HFFc6 (cell line): Measurements from ENCODE around the gene TOMM20. TPM values are rescaled to one million over a fixed set of nuclear protein-coding genes. Genes with fewer than 3 reads are reported as not detected.
A peak's percentile ranks its signal among the peaks of the same experiment; 100 is the strongest.

Experiments
- DNase-seq: peaks from one replicate; pipeline ENCODE4 v3.0.0-alpha.2; 2018
- H3K27ac Mint-ChIP-seq: 2 replicates; pipeline ENCODE4 v1.8.0; 2020; ENCODE audit warnings: mild to moderate bottlenecking, mixed read lengths
- H3K27me3 Mint-ChIP-seq: 2 replicates; pipeline ENCODE4 v1.8.0; 2021; ENCODE audit warnings: mild to moderate bottlenecking, moderate library complexity, mixed read lengths; ENCODE audit not compliant: insufficient read depth
- H3K36me3 Mint-ChIP-seq: 2 replicates; pipeline ENCODE4 v1.8.0; 2021; ENCODE audit warnings: low read depth, mixed read lengths
- H3K4me1 Mint-ChIP-seq: 2 replicates; pipeline ENCODE4 v1.8.0; 2020; ENCODE audit warnings: low read depth, mixed read lengths
- H3K4me3 Mint-ChIP-seq: 2 replicates; pipeline ENCODE4 v1.8.0; 2020; ENCODE audit warnings: mild to moderate bottlenecking, moderate library complexity, mixed read lengths
- H3K9me3 Mint-ChIP-seq: 2 replicates; pipeline ENCODE4 v1.8.0; 2020; ENCODE audit warnings: mild to moderate bottlenecking, mixed read lengths
- long read RNA-seq: library from polyadenylated mRNA; unstranded; transcript quantifications from one replicate; pipeline ENCODE4 v2.0.0, GENCODE V29; 2019
- total RNA-seq, 6 experiments: library from RNA; stranded (reverse); fragmentation: NEBNext Ultra II Directional; extraction: Animal tissue kit (Norgen Biotek cat#: 25700); gene quantifications; 2 replicates in 1 of 6; 3 replicates in 5 of 6; pipeline ENCODE4 v1.2.3, GENCODE V29; 2021
- TF ChIP-seq, protein P1 (sequence below): fragments of 200-600 bp; sonication (generic); IDR thresholded peaks from 2 replicates; pipeline ENCODE4 v1.5.0; 2021; ENCODE audit warnings: antibody characterized with exemption, mild to moderate bottlenecking

TOMM20 gene
- total RNA-seq, result 100 to 1,000 TPM in 5 of 6 experiments, 10 to 100 TPM in 1; 98.4 to 126 (median 110) TPM
- long read RNA-seq, transcript TOMM20-201 (5 exons, 3,387 nt), result major isoform, 224 of 243 reads
- long read RNA-seq, partial matches to known transcripts, result 0 of 243 reads
- long read RNA-seq, other reads (novel, unspliced or antisense), result 18 of 243 reads

DNA sequence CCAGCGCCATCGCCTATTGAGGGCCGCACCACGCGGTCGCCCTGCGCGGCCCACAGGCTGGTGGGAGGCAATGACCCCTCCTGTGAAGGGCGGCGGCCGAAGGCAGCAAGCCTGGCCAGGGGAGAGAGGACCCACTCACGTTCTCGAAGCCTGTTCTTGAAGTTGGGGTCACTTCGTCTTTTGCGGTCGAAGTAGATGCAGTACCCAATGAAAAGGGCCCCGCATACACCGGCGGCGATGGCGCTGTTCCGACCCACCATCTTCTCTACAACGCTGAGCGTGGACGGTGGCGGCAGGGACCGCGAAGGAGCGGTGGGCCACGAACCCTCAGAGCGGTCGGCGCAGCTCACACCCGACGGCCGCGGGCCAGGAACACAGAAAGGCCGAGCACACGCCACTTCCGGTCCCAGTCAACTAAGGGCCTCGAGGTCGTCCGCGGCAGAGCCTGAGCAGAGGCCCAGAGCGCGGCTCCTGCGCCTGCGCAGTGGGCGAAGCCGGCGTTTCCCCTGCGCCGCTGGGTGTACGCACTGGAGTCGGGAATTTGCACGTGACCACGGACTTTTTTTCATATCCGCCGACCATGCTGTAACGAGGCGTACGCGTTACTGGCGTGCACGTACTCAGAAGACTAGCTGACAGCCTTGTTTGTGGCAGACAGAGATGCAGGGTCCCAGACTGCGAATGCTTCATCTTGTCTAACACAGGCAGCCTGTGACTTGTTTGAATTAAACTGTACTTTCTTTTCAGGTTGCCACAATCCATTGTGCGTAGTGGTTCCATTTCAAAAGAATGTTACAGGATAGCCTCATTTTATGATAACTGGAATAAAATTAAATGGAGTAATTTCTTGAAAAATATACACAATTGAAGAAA is at the start of gene TOMM20:
Gene TOMM20 (minus strand): TSS at position 382 of the 873 bp plus-strand sequence. CDS start 122 bp downstream, at position 260.
- no peaks in the 10 kb centered on the region for H3K9me3 Mint-ChIP-seq
- H3K4me3 Mint-ChIP-seq, result peak within 1 kb of the TSS; percentile 98
- DNase-seq, result peak; percentile 98
- H3K4me1 Mint-ChIP-seq, result peaks cover 24% of the 10 kb centered on the region
- H3K27me3 Mint-ChIP-seq, result peaks cover 2% of the 10 kb centered on the region
- H3K27ac Mint-ChIP-seq, result peak within 1 kb of the TSS; percentile 98
- H3K36me3 Mint-ChIP-seq, result peaks cover 54% of the 10 kb centered on the region
- TF ChIP-seq, protein P1, sequence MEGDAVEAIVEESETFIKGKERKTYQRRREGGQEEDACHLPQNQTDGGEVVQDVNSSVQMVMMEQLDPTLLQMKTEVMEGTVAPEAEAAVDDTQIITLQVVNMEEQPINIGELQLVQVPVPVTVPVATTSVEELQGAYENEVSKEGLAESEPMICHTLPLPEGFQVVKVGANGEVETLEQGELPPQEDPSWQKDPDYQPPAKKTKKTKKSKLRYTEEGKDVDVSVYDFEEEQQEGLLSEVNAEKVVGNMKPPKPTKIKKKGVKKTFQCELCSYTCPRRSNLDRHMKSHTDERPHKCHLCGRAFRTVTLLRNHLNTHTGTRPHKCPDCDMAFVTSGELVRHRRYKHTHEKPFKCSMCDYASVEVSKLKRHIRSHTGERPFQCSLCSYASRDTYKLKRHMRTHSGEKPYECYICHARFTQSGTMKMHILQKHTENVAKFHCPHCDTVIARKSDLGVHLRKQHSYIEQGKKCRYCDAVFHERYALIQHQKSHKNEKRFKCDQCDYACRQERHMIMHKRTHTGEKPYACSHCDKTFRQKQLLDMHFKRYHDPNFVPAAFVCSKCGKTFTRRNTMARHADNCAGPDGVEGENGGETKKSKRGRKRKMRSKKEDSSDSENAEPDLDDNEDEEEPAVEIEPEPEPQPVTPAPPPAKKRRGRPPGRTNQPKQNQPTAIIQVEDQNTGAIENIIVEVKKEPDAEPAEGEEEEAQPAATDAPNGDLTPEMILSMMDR, result peak; percentile 26; the same call in 1 of the 2 replicates

DNA sequence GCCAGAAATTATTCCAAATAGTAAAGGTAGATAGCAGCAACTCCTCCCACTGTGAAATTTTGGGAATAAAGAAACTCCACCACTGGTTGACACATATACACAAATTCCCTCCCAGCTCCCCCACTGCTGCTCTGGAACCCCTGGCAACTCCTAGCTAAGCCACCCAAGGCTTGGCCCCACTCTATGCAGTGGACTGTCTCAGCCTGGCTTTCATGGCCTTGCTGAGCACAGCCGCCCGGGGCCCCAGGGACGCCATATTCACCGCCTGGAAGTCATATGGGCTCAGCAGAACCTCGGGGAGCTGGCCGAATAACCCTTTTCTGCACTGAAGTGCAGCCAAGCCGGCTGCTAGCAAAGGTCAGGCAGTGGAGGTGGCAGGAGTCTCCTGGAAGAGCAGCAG is 47.8 kb upstream of the TOMM20 start:
- TF ChIP-seq, protein P1, result no peak
- H3K4me1 Mint-ChIP-seq, result no peaks in the 10 kb centered on the region
- no peaks in the 10 kb centered on the region for H3K9me3 Mint-ChIP-seq
- DNase-seq, result no peak
- H3K36me3 Mint-ChIP-seq, result peaks cover 19% of the 10 kb centered on the region
- no peak overlapping the region for H3K4me3 Mint-ChIP-seq
- no peaks in the 10 kb centered on the region for H3K27me3 Mint-ChIP-seq
- no peak overlapping the region for H3K27ac Mint-ChIP-seq

DNA sequence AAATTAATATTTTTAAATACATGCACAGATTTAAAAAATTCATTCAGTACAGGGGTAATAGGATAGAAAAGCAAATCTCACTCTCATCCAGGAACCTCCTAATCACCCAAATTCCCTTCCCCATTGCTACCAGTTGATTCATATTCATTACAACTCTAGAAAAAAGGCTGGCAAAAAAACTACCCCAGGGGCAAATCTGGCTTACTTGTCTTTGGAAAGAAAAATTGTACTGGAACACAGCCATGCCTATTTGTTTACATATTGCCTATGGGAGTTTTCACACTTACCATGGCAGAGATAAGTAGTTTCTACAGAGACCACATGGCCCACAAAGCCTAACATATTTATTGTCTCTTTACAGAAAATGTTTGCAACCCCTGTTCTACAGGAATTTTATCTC is 41.3 kb upstream of the TOMM20 start:
- peaks cover 23% of the 10 kb centered on the region for H3K36me3 Mint-ChIP-seq
- TF ChIP-seq, protein P1, result no peak
- H3K4me1 Mint-ChIP-seq, result no peaks in the 10 kb centered on the region
- DNase-seq, result peak; percentile 30
- no peak overlapping the region for H3K27ac Mint-ChIP-seq
- no peaks in the 10 kb centered on the region for H3K27me3 Mint-ChIP-seq
- H3K9me3 Mint-ChIP-seq, result no peaks in the 10 kb centered on the region
- H3K4me3 Mint-ChIP-seq, result no peak overlapping the region

DNA sequence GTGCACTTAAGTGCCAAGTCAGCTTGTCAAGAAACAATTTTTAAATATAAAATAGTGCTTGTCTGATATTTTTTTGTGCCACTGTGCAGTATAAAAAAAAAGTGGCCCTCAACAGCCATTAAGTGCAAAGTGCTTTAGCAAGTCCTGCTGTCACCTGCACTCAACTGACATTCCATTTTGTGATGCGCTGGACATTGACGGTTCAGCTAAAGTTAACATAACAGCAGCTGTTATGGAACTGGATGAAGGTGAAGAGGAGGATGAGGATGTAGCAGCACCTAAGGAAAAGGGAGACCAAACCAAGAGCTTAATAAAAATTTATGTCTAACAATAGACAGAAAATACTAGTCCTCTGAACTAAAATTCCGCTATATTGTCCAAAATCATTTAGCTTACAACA is 39.7 kb upstream of the TOMM20 start:
- Mint-ChIP-seq H3K9me3 (no peaks in the 10 kb centered on the region), H3K4me3 (no peak overlapping the region), H3K27me3 (no peaks in the 10 kb centered on the region; the same call in 1 of the 2 replicates), H3K4me1 (no peaks in the 10 kb centered on the region), H3K27ac (no peak overlapping the region), H3K36me3 (peaks cover 19% of the 10 kb centered on the region)
- TF ChIP-seq, protein P1, result no peak
- no peak for DNase-seq

DNA sequence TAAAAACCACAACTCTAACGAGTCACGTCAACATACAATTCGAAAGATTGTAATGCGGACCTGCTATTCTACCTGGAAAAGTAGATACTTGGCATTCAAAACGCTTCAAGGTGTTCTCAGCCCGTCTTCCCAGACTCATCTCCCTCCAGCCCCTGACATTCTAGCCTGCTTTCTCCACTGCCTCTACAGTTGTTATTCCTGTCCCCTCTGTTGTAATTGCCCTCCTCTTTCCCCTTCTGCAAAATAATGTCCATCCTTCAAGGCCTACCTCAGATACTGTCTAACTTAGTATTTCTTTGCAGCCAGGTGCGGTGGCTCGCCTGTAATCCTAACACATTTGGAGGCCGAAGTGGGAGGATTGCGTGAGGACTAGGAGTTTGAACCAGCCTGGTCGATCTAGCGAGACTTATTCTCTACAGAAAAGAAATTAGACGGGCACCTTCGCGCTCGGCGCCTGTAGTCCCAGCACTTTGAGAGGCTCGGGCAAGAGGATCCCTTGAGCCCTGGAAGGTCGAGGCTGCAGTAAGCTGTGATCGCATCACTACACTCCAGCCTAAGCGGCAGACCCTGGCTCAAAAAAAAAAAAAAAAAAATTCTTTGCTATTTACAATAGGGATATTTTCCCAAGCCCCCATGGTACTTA is 33.2 kb upstream of the TOMM20 start:
- Mint-ChIP-seq H3K27ac (peak overlapping the region; percentile 98), H3K4me1 (peaks cover 19% of the 10 kb centered on the region), H3K27me3 (peaks cover 5% of the 10 kb centered on the region), H3K9me3 (no peaks in the 10 kb centered on the region), H3K36me3 (peaks cover 11% of the 10 kb centered on the region), H3K4me3 (peak overlapping the region; percentile 99)
- TF ChIP-seq, protein P1, result no peak
- DNase-seq, result no peak
